Measurements from ENCODE around the gene SLC24A3.
A peak's percentile ranks its signal among the peaks of the same experiment; 100 is the strongest.

Gene SLC24A3

DNA sequence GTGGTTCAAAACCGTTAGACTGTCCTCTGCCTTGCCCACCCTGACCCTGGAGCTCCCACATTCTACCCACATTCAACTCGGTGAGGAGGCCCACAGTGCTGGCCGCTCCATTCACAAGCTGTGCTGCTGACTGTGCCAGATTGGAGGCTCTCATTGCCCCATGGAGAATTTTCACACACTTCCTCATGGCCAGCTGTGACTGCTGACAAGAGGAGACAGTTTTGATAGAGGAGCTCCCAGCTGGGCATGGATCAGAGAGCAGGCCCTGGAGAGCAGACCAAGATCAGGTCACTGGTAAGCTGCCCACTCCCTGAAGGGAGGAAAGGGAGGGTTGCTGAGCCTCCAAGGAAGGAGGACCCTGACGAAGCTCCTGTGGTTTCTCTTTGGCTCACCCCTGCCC lies 299.5 kb downstream of the SLC24A3 start:
- no peak for DNase-seq

DNA sequence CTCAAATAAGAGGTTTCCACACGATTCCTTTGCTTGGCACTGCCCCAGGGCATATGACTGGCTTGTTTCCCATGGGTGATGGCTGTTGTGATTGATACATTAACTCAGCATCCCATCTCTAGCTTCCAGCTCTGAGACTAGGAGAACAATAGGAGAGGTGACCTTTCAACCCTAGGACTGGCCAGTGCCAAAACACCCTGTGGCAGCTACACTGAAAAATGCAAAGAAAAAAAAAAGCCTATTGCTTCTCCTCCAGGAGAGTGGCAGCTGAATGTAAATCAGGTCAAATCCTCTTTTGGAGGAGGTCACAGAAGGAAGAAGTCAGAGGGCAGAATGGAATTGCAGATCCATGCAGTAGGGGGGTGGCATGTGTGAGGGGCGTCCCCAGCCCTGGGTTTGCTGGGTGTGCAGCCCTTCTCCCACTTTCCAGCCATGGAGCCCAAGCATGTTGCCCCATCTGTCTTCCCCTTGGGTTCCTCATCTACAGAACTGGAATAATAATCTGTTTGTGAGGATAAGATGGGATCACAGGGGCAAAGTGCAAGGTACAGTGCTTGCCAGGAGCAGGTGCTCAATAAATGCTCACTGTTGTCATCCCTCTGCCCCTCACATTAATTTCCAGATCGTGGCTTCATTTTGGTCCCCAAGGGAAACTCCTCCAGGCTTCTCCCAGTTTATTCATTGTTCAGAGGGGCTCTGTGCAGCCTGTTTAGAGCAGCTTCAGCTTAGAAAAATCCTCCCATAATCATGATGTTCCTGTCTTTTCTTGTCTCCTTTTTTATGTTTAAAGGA lies 300.6 kb downstream of the SLC24A3 start:
- no peak for DNase-seq

DNA sequence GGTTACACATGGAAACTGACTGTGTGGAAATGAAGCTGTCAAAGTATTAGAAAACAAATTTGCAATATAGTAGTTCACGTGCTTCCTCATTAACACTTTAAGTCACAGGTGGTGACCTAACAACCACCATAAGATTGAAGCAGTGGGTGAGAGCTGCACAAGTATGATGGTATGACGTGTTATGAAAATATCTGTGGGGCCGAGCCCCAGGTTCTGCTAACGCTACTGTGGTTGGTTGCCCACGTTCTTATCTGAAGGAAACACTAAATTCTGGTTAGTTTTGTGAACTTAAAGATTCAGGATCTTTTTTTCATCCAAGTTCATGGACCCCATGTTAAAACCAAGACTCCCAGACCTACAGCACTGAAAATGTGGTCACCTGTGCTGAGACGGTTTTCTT lies 302.6 kb downstream of the SLC24A3 start:
- no peak for DNase-seq

- DNase-seq, result no peak
Measured at GRCh38 chr20:19519466-19519865, 307.0 kb downstream of the SLC24A3 start.

GRCh38 chr20:19520261-19520660 lies 307.8 kb downstream of the SLC24A3 start:
- no peak for DNase-seq

DNA sequence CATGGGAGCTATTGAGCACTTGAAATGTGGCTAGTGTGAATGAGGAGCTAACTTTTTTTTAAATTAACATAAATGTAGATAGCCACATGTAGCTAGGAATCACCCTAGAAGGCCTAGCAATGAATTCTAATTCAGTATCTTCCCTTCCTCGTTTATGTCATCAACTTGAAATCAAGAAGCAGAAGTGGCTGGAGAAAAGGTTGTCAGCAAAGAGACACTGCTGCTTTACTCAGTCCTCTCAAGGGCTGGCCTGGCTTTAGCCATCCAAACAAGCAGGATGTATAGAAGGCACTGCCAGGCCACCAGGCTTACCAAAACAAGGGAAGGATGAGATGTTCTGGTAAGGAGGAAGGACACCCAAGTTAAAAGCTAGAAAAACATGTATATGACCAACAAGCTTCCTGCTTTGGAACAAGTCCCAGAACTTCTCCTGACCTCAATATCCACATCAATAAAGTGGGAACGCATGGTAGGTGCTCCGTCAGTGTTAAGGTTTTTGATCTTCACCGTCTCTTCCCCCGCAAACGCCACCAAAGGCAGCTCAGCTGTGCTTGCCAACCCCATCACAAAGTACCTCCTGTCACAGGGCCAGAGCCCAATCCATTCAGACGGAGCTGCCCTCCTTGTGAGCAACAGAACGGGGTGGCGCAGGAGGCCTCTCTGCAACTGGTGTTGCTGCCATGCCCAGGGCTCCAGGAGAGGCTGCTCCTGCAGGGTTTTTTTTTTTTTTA lies 309.8 kb downstream of the SLC24A3 start:
- no peak for DNase-seq

GRCh38 chr20:19522836-19523590 lies 310.6 kb downstream of the SLC24A3 start:
- DNase-seq, result no peak

DNA sequence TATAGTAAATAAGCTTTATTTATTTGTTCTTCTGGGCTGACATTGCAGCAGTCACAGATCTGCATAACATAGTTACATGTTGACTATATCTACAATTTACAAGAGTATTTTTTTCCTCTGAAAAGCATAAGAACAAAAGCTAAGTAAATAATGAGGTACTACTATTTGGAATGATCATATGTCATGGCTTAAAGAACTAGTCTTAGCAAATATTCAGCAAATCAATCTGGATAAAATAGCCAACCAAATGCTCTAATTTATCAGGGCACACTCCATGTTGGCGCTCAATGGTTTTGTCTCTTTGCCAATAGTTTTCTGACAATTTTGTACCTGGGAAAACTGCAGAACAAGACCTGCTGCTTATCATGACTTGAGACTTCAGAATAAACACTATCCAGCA lies 312.2 kb downstream of the SLC24A3 start:
- DNase-seq, result no peak

- no peak for DNase-seq
Measured at GRCh38 chr20:19527509-19527908, 315.1 kb downstream of the SLC24A3 start.

GRCh38 chr20:19528286-19529030 lies 316.0 kb downstream of the SLC24A3 start:
- no peak for DNase-seq

DNA sequence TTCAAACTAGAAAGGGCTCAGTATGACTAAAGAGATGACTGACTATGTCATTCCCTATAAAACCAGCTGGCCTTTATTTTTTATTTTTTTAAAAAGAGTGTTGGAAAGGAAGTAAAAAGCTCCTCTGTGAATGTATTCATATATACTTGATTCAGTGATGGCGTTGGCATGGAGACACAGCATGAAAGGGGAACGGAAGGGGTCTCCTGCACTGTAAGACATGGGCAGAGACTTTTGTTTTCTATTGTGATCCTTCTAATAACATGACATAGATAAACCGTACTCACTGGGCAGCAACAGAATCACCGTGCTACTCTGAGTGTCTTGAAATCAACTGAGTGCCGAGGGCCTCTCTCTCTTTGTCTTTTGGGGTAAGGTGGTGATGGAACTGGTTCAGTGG lies 317.6 kb downstream of the SLC24A3 start:
- DNase-seq, result no peak

DNA sequence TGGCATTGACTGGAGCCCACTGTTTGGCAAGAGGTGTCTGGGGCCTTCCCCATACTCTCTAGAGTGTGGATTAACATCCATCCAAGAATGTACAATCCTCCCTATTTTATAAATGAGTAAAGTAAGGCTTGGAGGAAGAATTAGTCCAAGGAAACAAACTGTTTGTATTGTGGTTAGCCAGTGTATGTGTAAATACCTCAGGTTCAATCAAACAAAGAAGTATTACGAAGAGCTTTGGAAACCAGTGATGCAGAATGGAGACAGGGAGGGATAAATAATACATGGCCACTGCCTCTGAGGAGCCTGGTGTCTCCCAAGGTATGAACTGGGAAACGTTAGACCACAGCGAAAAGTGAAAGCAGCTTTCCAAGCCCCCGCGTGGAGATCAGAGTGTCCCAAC lies 319.0 kb downstream of the SLC24A3 start:
- DNase-seq, result no peak

- DNase-seq, result no peak
Measured at GRCh38 chr20:19538556-19538955, 326.1 kb downstream of the SLC24A3 start.

DNA sequence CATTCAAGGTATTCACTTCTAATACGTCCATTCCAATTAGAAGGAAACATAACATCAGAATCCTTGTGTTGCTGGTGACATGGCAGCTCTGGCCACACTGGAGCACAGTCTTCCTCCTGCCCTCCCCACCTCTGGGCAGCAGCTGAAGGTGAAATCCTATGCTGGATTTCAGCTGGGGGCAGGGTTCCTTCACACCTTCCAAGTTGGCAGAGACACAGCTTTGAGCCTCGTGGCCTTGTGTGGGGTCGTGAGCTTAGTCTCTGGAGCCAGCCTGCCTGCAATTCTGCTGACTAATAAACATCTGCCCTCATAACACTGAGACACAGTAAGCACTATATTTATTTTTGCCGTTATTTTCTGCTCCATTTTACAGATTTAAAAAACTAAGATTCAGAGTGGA lies 326.7 kb downstream of the SLC24A3 start:
- no peak for DNase-seq

DNA sequence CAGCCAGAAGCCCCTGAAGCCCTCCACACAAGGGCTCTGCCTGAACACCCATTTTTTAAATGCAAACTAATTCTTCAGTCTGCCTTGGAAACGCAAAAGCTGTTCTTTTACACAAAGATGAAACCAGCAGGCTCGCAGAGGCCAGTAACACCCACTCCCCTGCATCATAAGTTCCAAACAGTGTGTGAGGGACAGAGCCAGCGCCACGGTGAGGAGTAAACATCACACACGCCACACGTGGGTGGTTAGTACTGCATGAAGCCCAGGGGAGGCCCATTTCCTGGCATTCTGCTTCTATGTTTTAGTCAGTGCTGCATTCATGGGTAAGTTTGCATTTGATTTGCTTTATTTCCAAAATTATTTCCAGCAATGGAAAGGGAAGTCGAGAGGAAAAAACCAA lies 327.9 kb downstream of the SLC24A3 start:
- DNase-seq, result no peak

GRCh38 chr20:19543101-19543500 lies 330.7 kb downstream of the SLC24A3 start:
- no peak for DNase-seq

GRCh38 chr20:19544684-19545083 lies 332.2 kb downstream of the SLC24A3 start:
- DNase-seq, result no peak

DNA sequence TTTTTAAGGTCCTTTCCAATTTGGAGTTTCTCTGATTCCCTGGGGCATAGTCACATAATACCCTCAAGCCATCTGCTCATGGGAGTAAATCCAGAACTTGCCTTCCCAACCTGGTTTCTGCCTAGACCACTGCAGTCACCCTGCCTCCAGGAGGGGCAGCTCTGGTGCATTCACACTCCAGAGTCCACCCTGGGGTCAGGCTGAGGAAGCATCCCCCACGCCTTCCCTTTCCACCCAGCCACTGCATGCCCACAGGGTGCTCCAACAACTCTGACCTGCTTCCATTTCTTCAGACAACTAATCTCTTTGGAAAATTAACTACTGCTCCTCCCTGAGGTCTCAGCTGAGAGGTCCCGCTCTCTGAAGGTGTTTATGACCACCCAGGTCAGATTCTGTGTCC lies 334.2 kb downstream of the SLC24A3 start:
- no peak for DNase-seq

DNA sequence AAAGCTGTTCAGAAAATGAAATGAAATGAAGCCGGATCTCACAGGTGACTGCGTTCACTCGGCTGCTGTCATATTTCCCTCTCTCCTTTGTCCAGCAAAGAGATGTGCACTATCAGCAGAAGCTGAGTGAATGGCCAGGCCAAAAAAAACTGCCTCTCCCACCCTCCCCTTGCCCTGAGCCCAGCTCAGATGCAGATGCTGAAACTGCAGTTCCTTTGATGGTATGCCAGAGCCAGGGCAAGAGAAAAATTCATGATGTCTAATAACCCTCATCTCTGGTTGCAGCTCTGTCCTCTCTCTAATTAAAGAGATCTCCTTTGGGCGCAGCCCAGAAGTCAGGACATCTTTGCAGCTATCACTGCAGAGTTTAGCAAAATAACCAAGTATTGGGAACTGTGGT lies 335.1 kb downstream of the SLC24A3 start:
- no peak for DNase-seq

DNA sequence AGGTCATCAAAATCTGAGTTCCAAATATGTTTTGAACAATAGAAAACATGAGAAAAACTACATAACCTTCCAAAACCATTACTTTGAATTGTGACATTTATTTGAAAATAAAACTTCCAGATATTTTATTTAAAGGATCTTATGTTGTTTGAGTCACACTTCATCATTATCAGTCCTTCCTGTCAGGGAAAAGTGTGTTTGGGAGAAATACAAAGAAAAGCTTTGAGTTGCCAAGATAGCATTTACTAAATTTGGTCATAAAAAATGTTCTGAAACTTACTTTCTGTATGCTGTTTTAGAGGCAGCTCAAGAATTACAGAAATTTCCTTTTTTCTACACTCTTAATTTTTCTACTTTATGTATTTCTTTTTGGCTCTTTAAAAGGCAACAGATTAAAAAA lies 337.5 kb downstream of the SLC24A3 start:
- no peak for DNase-seq

- peak in 1 of 2 donors; percentile 3 for DNase-seq
Measured at GRCh38 chr20:19552221-19553180, 340.1 kb downstream of the SLC24A3 start.

DNA sequence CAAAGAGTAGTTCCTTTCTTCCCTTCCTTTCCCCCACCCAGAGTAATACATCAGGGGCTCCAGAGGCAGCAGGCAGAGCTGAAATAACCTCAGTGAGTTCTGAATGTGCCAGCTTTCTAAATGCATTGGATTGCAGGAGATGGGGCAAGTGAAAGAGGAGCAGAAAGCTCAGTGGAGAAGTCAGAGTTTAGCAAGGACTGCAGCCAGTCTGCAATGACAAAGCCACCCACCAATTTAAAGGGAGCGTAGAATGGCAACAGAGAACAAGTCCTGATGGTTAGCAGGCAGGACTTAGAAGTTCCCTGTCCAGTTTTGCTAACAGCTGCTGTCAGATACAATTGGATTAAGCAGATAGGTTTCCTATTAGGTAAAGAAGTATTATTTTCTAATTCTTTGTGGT lies 342.2 kb downstream of the SLC24A3 start:
- DNase-seq, result no peak

Data from hippocampal formation (tissue), 2 donors.